ENCODE results near the gene RPL36. TPM values are rescaled to one million over a fixed set of nuclear protein-coding genes. Genes with fewer than 3 reads are reported as not detected.

Gene RPL36
- total RNA-seq, 6 experiments from 2014 or later = 712 to 903 (median 850) TPM

DNA sequence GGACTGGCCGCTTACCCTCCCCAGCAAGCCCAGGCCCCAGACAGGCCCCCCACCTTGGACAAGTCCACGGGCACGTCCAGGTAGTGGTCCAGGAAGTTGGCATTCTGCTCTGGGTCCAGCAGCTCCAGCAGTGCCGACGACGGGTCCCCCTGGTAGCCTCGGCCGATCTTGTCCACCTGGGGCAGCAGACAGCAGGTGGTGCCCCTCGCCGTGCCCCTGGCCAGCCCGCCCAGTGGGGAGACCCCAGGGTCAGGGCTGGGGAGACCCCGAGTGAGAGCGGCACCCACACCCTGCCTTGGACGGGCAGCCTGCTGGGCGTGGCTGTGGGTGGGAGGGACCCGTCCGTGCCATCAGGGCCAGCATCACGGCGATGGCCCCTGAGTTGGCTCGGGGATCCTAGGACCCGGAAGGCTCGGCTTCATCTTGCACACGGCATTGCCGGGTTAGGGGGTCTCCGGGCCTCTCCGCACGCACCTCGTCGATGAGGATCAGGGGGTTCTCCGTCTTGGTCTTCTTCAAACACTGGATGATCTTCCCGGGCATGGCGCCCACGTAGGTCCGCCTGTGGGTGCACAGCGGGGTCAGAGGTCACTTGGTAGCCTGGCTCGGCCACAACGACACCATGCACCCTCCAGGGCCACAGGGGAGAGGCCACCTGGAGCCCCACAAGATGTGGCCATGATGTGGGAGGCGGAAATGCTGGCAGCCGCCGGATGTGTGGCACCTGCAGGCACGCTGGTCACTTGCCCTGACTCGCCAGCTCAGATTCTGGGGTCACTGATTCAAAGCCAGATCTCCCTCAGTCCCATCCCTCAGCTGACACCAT, 6.3 kb downstream of the RPL36 start:
- Mint-ChIP-seq H3K36me3 (ENCODE audit: low read depth) (peaks cover 24% of the 10 kb centered on the region; the same call in 1 of the 2 replicates), H3K4me3 (no peak overlapping the region), H3K9me3 (peaks cover 3% of the 10 kb centered on the region; the same call in 1 of the 2 replicates), H3K27me3 (ENCODE audit: insufficient read depth) (peaks cover 23% of the 10 kb centered on the region), H3K4me1 (ENCODE audit: low read depth) (peaks cover 10% of the 10 kb centered on the region; the same call in 1 of the 2 replicates), H3K27ac (0 out of 2 replicates have a peak overlapping the region, but pooled peaks have one; percentile 25)
- TF ChIP-seq, protein P1, sequence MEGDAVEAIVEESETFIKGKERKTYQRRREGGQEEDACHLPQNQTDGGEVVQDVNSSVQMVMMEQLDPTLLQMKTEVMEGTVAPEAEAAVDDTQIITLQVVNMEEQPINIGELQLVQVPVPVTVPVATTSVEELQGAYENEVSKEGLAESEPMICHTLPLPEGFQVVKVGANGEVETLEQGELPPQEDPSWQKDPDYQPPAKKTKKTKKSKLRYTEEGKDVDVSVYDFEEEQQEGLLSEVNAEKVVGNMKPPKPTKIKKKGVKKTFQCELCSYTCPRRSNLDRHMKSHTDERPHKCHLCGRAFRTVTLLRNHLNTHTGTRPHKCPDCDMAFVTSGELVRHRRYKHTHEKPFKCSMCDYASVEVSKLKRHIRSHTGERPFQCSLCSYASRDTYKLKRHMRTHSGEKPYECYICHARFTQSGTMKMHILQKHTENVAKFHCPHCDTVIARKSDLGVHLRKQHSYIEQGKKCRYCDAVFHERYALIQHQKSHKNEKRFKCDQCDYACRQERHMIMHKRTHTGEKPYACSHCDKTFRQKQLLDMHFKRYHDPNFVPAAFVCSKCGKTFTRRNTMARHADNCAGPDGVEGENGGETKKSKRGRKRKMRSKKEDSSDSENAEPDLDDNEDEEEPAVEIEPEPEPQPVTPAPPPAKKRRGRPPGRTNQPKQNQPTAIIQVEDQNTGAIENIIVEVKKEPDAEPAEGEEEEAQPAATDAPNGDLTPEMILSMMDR (IDR thresholded peaks at IDR 0.05) = no peak
- DNase-seq = no peak

DNA sequence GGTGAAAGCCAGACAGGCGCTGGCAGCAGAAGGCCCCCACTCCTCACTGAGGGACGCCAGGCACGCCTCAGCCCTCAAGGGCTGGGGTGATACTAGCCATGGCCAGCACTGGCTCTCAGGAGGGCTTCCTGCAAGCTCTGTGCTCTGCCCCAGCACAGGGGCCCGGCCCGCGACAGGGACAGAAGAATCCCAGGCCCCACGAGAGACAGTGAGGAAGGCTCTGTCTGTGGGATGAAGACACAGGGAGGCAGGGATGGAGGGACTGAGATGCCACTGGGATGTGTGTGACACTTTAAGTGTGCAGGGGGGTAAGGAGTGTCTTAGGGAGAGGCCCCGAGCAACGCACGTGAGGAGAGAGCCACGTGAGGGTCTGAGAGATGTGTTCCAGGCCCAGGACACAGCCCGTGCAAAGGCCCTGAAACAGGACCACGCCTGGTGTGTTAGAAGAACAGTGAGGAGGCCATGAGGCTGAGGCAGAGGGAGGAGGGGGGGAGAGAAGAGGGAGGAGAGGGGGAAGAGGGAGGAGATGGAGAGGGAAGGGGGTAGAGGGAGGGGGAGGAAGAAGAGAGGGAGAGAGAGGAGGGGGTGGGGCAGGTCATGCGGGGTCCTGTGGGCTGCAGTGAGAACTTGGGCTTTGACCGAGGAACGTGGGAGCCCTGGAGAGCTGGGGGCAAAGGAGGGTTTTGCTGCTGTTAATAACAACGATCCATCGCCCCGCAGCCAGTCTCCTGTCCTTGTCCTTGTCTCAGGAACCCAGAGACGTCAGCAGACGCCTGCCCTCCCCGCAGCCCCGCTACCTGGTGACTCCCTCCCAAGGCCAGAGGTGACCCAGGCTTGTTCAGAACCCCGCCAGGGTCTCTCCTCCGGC, 7.2 kb downstream of the RPL36 start:
- H3K4me3 Mint-ChIP-seq = no peak overlapping the region
- peaks cover 26% of the 10 kb centered on the region for H3K27me3 Mint-ChIP-seq (ENCODE audit: insufficient read depth)
- no peak for DNase-seq
- H3K36me3 Mint-ChIP-seq (ENCODE audit: low read depth) = peaks cover 20% of the 10 kb centered on the region; the same call in 1 of the 2 replicates
- peaks cover 6% of the 10 kb centered on the region; the same call in 1 of the 2 replicates for H3K4me1 Mint-ChIP-seq (ENCODE audit: low read depth)
- TF ChIP-seq, protein P1 (IDR thresholded peaks at IDR 0.05) = no peak
- peaks cover 3% of the 10 kb centered on the region; the same call in 1 of the 2 replicates for H3K9me3 Mint-ChIP-seq
- H3K27ac Mint-ChIP-seq = peak overlapping the region; percentile 25; the same call in 1 of the 2 replicates

DNA sequence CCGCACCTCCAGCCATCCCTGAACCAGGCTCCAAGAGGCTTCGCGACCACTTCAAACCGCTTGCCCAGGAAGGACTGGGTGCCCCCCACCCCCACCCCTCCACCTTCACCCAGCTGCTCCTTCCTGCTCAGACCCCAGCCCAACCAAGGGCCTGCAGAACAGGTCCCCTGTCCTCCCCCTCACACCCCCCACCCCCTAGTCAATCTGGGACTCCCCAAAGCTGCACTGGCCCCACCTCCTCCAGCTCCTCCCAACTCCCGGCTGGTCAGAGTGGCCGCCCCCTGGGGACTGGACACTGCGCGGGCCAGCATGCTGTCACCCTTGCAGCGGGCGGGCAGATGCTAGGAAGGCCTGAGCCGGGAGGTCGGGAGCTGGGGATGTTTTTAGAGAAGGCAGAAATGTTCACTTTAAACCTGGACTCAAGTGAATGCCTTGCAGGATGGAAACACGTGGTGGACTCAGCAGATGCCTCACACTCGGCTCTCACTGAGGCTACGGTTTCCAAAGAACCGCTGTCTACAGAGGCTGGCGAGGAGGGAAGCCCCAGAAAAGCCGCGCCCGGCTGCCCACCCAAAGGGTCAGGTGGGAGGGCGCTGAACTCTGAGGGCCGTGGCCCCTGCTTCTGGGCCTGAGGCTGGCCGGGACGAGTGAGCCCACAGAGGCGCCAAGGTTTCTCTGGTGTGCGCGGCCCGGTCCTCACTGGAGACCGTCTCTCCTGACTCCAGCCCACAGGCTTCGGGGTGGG, 8.0 kb downstream of the RPL36 start:
- H3K36me3 Mint-ChIP-seq (ENCODE audit: low read depth) = peaks cover 15% of the 10 kb centered on the region
- no peak for DNase-seq
- TF ChIP-seq, protein P1 (IDR thresholded peaks at IDR 0.05) = no peak

DNA sequence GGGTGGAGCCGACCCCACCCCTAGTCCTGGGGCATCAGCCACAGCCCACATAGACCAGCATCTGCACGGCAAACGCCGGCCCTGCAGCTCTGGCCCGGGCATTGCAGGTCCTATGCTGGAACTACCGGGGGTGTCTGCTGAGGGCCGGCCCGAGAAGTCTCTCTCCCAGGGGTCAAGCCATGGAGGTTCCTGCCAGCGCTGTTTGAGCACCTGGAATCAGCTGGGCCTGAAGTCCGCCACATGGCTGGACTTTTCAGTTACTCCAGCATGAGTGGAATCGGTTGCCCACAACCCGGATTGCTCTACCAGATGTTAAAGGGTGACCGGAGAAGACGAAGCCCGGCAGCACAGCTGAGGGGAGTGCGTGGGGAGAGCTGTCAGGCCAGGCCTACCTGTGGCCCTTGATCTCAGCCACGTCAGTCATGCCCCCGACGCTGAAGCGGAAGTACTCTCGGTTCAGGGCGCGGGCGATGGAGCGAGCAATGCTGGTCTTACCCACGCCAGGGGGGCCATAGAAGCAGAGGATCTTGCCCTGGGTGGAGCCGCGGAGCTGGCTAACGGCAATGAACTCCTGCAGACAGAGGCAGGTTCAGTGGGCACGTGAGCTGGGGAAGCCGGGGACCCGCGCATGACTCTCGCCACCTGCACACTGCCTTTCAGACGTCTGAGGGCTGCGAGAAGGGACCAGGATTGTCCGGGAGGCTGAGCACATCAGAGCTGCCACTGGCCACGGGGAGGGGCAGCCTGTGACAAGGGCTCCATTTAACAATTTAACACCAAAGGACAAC, 8.7 kb downstream of the RPL36 start:
- Mint-ChIP-seq H3K4me1 (ENCODE audit: low read depth) (peaks cover 9% of the 10 kb centered on the region), H3K27ac (no peak overlapping the region; the same call in 1 of the 2 replicates), H3K36me3 (ENCODE audit: low read depth) (peaks cover 21% of the 10 kb centered on the region), H3K4me3 (no peak overlapping the region; the same call in 1 of the 2 replicates), H3K9me3 (peaks cover 7% of the 10 kb centered on the region; the same call in 1 of the 2 replicates), H3K27me3 (ENCODE audit: insufficient read depth) (peaks cover 23% of the 10 kb centered on the region)
- no peak for DNase-seq
- TF ChIP-seq, protein P1 (IDR thresholded peaks at IDR 0.05) = no peak

More for the DNA sequence above, 8.0 kb downstream of the RPL36 start:
- no peak overlapping the region for H3K27ac Mint-ChIP-seq
- peaks cover 3% of the 10 kb centered on the region for H3K4me1 Mint-ChIP-seq (ENCODE audit: low read depth)
- peaks cover 3% of the 10 kb centered on the region; the same call in 1 of the 2 replicates for H3K9me3 Mint-ChIP-seq
- H3K27me3 Mint-ChIP-seq (ENCODE audit: insufficient read depth) = peaks cover 26% of the 10 kb centered on the region
- no peak overlapping the region for H3K4me3 Mint-ChIP-seq

Measured in HFFc6 (cell line).